ENCODE data around the gene RNF224.

RNF224 gene

DNA sequence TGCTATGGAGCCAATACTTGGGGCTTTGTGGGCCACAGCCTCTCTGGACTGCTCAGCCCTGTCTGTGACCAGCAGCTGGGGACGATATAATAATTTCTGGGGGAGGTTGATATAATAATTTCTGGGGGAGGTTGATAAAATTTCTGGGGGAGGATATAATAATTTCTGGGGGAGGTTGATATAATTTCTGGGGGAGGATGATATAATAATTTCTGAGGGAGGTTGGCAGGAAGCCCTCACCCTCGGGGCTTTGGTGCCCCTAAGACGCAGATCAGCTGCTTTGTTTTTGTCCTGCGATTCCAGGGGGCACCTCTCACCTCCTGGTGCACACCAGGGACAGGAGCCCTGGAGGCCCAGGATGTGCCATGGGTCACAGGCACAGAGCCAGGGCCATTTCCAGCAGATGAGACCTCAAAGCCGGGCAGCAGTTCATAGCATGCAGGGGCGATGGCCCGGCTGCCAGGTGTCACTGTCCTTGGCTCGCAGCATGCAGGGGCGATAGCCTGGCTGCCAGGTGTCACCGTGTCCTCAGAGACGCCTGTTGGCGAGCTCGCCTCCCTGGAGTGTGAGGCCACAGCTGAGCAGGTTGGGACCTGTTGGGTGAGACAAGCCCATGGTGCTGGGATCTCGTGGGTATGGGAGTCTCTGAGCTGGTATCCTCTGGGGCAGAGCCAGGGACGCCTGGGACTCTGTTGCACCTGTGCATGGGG is 46.5 kb downstream of the RNF224 start:
- no peak for DNase-seq (ENCODE audit: low spot score)

DNA sequence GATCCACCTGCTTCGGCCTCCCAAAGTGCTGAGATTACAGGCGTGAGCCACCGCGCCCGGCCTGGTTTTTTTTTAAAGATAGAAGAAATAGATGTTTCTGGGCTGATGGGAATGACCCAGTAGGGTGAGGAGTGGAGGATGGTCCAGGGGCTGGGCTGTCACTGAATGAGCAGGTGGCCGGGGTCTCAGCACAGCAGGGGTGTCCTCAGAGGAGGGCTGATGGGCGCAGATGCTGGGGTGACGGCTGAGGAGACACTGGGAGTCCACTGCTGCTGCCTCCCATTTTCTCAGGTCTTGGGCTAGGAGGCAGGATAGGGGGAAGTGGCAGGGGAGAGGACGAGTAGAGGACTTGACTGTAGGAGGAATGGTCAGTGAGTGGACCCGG is 47.9 kb downstream of the RNF224 start:
- DNase-seq (ENCODE audit: low spot score) = no peak

GRCh38 chr9:137275588-137276472 is 48.5 kb downstream of the RNF224 start:
- no peak for DNase-seq (ENCODE audit: low spot score)

GRCh38 chr9:137276473-137277328 is 49.4 kb downstream of the RNF224 start:
- no peak for DNase-seq (ENCODE audit: low spot score)

DNA sequence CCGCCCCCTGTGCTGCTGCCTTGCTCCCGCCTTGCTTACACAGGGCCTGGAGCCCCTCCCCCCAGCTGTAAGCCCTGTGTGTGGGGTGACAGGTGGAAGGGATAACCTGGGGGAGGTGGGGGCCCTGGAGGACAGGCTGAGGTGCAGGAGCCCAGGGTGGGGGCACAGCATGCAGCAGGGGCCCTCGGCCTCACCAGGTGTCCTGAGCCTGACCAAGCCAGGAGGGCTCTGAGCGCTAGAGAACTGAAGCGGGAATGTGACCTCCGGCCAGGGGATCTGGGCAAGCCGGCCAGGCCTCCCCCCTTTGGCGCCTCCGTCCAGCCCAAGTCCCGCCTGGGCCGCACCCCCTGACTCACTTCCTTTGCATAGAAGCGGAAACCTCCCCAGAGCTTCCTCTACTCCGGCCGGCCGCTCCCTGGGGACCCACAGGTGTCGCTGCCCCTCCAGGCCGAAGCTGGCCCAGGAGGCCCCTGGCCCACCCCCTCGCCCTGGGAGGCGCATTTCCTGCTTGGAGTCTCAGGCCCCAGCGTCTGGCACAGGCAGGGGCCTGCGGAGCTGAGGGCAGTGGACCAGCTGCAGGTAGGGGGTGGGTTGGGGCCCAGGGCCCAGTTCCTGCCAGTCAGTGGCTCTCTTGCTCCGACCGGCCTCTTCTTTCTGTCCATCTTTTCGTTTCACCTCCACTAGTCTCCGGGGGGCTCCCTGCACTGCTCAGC is 50.2 kb downstream of the RNF224 start, which contains the start of gene TOR4A:
Gene TOR4A (plus strand): TSS at position 398 of the 713 bp plus-strand sequence. CDS start 964 bp downstream, outside the sequence.
- DNase-seq (ENCODE audit: low spot score) = peak; percentile 69

DNA sequence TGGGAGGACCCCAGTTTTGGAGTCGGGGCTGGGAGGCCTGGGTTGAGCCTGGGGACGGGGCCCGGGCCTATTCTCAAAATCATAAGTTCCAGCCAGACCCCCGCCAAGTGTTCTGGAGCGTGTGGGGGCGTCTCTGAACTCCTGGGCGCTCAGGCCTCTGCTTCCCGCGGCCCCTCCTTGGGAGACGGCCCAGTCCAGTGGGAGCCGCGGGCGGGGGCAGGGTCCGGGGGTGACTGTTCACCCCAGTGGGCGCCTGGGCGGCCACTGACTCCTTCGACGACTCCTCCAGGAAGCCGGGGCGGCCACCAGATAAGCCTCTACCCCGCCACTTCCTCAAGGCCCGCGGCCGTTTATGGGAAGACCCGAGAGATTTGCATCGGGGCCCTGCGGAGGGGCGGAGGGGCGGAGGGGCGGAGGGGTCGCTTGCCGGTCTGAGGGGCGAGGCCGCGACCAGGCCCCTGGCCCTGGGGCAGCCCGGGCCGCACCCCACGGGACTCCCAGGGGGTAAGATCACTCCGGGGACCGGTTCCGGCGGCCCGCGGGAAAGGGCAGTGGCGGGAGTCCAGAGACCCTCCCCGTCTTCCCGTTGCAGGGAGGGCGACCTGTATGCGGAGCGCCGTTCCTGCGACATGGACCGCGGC is 50.9 kb downstream of the RNF224 start:
- DNase-seq (ENCODE audit: low spot score) = peak; percentile 52
